NCI-H2029 (cell line): Measurements from ENCODE around the gene GSDME.
"Not testable (repeated sequence)": the region's sequence is repeated elsewhere in the genome, so short reads cannot be mapped to it uniquely, and the experiment has no call there.

ENCODE experiments used
- DNase-seq: peaks from one replicate; lab custom pipeline; 2025; lab: John Stamatoyannopoulos, UW

GSDME gene

DNA sequence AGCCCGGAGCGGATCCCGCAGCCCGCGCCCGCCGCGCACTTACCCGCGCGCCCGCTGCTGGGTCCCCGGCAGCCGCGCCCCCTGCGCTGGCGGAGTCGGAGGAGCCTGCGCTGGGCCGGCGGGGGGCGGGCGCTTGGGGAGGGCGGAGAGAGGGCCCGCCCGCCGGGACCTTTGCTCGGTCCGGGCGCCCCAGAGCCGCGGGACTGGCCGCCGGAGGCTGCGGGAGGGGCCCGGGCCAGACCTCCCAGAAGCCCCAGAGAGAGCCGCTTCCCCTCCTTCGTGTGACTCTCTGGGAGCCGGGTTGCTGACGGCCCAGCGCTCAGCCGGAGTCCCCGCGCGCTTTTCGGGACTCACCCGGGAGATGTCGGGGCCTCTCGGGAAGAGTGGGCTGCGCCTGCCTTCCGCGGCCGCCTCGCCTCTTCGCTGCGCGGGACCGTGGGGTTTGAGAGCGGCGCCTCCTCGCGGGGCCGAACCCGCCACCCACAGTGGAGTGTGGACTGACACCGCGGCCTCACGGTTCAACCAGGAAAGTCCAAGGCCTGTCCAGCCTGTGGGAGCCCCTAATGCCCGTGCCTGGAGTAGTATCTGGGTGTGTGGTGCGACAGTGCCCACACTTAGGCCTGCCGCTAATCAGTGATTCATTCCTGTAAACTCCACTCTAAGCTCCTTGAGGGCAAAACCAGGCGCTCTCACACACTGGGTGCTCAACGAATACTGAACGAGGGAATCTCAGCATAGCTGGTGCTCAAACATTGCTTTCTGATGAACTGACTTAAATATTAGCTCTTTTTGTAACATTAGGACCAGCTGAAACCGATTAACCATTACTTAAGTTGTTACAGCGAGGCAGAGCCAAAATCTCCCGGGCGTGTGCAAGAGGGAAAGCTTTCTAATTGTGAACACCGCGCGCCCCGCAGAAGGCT, at the start of gene GSDME:
GSDME (minus strand) TSS at position 112 of the 923 bp plus-strand sequence. CDS start 7,690 bp downstream, outside the sequence.
- no peak for DNase-seq

DNA sequence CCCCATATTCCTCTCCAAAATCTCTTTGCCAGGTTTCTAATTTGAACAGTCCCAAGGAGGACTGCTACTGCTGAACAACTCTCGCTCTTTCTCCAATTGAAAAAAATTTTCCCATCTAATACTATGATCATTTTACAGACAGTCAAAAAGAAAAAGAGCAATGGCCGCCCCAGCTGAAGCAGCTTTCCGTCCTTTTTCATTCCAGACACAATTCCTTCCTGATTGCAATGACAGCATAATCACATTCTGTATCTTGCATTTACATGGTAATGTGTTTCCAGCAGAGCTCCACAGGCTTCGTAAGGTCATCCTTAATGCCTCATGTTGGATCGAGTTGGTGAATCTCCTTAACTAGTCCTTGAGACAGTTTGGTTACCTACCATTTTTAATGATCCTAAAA, 45.0 kb upstream of the GSDME start:
- no peak for DNase-seq

DNA sequence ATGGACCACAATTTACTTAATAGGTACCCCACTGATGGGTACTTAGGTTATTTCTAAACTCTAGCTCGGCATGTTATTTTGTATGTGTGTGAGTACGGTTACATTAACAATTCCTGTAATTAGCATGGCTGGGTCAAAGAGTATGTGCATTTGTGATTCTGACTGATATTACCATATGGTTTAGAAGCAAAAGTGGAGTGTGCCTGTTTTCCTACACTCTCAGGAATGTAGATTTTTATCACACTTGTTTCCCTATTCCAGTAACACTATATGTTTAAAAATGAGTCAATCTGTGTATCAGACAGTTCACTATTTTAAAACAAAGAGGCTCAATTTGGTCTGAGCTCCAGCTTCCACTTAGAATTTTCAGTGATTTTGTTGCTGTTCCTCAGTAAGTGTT, 44.6 kb upstream of the GSDME start:
- DNase-seq = no peak

DNA sequence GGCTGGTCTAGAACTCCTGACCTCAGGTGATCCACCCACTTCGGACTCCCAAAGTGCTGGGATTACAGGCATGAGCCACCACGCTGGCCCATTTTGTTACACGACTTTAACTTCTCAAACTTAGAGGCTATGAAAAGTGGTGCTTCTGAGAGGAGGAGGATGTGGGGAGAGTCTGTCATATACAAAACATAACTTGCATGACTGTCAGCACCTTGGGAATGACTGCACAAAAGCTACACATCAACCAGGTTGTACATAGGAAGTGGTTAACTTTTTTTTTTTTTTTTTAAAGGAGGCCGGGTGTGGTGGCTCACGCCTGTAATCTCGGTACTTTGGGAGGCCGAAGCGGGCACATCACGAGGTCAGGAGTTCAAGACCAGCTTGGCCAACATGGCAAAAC, 43.4 kb upstream of the GSDME start:
- DNase-seq = no peak

DNA sequence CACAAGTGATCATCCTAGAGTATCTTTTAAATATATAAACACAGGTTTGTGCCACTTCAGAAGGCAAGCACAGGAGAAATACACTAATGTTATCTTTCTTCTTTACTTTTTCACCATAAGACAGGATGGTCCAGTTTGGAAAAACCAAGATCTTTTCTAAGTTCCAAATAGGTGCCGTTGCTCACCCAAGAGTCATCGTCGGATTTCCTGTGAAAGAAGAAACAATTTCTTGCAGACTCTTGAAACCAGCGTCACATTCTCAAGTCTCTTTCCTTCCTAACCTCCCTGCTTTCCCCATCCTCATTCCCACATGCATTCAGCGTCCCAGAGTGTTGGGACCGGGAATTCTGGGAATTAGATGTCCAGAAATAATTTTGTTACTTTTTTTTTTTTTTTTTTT, 42.8 kb upstream of the GSDME start:
- no peak for DNase-seq

DNA sequence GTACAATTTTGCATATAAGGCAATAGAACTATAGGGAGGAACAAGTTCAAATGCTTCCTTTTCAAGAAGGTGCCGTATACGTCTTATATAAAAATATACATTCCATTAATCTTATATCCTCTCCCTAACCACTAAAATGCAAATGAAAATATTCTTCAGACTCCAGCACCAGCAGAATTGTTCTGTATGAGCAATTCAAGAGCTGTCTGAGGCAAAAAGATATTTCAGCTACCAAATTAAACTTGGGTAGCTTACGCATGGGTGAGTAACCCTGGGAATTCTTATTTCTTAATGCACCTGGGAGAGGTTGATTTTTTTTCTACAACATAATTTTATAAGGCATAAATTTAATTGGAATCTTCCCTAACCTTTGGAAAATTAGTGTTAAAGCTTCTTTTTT, 42.2 kb upstream of the GSDME start:
- no peak for DNase-seq

DNA sequence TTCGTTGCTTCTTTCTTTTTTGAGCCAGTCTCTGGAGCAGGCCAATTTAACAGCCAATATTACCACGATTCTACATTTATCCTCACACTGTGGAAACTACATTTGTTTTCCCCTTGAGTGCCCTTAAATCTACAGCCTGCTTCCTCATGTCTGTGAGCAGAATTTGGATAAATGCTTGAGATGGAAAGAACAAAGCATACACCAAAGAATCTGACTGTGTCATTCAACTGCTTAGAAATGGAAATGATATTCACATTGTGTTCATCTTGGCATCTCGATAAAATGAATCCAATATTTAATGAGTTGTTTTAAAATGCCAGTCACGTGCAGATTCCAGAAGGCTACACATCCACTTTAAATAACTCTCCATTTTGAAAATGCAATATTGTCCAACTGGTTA, 41.0 kb upstream of the GSDME start:
- DNase-seq = no peak

DNA sequence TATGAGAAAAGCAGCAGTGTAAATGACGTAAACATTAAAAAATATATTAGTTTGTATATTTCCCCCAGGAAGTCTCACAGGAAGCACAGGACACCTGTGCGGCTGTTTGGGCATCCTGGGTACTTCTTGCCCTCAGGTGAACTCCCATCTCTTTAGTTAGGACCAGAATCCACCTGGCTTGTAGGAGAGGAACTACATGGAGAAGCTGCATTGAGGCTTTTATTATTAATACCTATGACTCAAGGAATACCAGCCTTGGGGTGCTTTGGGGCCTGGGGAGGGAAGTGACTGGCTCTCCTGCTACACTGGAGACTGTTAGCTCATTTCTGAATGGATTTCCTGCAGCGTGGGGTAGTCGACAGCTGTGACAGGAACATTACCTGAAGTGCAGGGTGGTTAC, 40.0 kb upstream of the GSDME start:
- no peak for DNase-seq

DNA sequence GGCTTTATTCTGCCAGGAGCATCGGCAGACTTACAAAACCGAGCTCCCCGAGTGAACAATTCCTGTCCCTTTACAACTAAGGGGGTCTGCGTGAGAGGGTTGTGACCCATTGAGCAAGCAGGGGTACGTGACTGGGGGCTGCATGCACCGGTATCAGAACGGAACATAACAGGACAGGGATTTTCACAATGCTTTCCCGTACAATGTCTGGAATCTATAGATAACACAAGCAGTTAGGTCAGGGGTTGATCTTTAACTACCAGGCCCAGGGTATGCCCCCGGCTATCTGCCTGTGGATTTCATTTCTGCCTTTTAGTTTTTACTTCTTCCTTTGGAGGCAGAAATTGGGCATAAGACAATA, 38.1 kb upstream of the GSDME start:
- no peak for DNase-seq

DNA sequence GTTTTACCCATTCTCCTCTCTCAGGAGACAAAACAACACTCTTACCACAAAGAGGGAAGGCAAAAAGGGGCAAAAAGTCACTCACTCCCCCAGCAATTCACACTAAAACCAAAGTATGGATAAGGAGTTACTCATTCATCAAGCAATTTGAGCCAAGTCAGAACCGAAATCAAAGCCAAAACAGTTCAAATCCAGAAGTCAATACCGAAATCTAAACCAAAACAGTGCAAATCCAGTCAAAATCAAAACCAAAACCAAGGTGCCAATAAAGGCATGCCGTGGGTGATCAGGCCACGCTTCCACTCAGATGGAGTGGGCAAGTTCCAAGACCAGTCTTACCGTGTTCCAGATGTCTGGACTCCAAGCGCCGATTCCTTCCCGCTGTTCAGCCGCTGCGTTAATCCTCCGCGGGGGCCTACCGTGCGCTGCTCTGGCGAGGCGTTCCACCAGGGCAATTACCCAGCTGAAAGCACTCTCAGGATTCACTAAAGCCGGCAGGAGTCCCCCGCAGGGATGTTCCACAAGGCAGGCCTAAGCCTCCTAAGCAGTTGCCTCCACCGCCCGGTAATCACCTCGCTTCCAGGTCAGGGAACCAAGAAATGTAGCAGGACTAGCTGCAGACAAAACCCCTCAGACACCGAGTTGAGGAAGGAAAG, 37.6 kb upstream of the GSDME start:
- DNase-seq = not testable (repeated sequence)

DNA sequence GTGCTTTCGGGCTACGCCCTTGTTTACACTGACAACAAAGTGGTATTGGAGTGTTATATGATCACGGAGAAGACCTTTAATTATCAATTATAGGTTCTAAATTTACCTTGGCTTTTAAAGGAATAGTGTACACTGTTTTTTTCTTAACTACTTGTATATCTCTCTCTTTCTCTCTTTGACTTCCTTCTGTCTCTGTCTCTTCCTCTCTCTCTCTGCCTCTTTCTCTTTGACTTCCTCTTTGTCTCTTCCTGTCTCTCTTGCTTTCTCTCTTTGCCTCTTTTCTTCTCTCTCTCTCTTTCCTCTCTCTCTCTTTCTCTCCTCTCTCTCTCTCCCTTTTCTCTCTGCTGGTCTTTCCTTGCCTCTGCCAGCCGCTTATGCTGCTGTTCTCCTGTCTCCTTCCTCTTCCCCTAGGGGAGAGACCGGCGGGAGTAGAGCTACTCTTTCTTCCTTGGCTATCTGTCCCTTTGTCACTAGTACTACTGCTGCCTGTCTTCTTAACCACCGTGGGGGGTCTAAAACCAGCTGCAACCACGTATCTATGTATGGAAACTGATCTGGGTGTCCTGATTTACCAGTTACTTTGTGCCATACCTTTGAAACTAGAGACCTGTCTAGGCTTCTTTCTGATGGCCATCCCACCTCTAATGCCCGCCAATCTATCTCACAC, 36.9 kb upstream of the GSDME start:
- DNase-seq = no peak

DNA sequence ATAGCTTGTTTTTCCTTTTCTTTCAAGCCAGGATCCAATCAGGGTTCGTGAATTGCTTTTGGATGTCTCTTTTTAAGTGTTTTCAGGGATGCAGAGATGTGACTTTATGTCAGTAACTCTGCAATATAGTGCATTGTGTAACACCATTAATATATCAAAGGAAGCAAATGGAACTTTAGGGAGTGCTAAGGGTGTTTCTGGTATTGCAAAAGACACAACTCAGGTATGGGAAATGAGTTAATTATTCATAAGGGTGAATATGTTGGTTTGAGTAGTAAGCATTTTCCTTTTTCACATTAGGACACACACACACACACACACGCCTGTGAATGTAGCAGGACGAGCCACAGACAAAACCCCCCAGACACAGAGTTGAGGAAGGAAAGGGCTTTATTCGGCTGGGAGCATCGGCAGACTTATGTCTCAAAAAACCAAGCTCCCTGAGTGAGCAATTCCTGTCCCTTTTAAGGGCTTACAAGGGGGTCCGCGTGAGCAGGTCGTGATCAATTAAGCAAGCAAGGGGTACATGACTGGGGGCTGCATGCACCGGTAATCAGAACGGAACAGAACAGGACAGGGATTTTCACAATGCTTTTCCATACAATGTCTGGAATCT, 31.8 kb upstream of the GSDME start:
- DNase-seq = no peak

DNA sequence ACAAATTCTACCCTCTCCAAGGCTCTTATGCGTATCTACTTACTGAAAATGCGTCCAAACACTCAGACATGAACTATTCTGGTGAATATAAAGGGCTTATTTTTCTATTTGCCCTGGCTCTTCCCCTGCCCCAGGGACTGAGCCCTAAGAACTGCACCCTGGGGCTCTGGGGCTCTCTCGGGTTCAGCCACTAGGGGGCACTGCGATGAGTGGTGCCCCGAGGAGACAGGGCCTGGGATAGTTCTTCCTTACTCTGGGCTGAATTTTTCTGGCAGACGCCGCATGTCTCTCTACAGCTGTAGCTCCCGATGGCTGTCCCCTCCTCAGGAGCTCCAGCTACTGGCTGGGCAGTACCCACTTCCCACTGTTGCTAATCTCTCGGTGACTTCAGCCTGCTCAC, 30.8 kb upstream of the GSDME start:
- DNase-seq = no peak

DNA sequence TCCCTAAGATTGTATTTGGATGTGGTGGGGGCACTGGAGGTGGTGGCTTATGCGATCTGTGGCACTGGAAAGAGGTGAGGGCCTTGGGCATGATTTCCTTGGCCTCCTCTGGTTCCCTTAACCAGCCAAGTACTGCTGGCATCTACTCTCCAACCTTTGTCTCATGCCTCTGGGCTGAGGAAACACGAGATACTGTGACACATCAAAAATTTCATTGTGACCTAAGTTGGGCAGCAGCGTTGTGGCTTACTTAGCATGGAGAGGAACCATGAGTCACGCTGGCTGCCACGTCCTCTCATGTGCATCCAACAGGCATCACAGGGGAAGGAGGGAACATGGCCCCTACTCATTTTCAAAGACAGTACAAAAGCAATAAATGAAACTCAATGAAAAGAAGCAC, 29.7 kb upstream of the GSDME start:
- no peak for DNase-seq

DNA sequence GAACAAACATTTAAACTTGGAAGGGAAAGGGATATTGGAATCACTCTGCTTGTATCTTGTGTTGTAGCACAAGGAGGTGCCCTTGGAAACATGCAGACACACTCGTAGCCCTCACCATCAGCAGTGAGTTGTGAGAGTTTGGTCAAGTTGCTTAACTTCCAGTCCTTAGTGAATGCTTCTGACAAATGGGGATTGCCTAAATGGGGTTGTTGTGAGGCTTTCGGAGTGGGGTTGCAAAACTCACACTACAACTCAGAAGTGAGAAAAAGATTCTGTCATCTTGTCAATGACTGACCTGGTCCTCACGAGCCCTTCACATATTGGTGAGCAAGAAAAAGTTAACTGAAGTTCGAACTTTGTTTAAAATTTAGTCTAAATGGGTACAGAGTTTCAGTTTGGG, 29.0 kb upstream of the GSDME start:
- DNase-seq = no peak

DNA sequence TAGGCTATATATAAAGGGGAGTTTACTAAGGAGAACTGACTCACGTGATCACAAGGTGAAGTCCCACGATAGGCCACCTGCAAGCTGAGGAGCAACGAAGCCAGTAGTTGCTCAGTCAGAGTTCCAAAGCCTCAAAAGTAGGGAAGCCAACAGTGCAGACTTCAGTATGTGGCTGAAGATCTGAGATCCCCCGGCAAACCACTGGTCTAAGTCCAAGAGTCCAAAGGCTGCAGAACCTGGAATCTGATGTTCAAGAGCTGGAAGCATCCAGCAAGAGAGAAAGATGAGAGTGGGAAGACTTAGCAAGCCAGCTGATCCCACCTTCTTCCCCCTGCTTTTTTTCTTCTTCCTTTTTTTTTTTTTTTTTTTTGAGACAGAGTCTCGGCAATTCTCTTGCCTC, 27.0 kb upstream of the GSDME start:
- no peak for DNase-seq

DNA sequence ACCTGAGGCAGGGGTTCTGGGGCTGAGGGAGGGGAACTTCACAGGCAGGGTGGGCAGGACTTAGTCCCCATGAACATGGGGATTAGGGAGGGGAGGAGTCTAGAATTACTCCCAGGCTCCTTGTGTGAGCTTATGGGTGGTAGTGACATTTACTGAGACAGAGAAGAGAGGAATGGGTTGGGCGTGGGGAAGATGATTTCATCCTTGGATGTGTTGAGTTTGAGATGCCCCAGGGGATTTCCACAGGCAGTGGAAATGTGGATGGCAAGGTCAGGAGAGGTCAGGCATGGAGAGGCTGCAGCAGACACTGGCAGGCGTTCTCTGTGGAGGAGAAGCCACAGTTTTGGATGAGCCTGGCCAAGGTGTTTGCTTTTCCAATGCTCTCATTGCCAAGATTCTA, 26.4 kb upstream of the GSDME start:
- no peak for DNase-seq

DNA sequence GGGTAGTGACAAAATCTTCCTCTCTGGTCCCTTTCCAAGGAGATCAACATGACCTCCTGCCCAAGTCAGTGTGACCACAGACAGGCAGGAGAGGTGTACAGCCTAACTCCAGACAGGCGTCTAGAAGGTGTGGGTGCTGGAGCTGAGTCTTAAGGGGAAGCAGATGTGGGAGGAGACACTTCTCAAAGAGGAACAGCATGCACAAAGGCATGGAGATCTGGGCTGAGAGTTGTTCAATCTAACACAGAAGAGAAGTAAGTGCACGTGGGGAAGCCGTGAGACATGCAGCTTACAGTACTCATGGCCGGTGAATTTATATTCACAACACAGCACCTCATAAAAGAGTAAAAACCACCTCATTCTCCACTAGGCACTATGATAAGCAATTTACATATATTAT, 23.8 kb upstream of the GSDME start:
- DNase-seq = no peak

DNA sequence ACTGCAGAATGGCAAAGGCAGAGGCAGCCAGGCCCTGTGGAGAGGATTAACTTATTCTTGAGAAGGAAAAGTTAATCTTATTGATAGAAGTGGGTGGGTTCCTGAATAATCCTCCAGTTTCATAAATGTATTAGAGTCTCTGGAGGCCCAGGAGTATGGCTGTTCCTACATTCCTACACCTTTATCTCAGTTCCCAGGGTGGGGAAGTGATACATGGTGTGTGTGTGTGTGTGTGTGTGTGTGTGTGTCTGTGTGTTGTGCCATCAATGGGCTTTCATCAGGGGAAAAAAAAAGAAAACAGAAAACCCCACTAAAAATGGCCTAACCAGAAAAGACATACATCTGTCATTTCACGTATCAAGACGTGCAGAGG, 22.0 kb upstream of the GSDME start:
- no peak for DNase-seq

DNA sequence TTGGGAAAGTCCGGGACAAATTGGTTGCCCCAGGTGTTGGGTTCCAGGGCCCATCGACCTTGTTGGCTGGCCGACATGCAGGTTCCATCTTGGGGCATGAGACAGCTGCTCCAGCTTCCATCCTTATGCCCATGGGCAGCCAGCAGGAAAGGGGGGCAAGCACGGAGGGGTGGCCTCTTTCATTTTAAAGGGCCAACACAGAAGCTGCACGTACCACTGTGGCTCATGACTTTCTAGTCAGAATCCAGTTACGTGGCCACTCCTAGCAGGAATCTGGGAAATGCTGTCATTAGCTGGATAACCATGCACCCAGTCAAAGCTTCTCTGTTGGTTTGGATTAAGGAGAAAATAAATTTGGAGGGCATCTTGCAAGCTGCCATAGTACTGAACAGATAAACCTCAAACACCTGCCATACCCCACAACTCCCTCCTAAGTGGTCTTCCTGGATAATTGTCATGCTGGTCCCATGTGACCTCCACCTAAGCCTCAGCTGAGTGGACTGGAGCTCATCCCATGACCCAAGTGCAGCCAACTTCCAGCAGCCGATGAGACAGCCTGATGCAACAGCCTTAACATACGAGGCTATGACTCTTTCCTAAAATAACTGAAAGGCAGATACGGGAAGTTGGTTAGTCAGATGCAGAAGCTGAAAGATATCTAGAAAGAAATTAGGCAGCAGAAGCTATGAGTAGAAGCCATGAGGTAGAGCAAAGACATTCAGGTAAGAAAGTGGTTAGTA, 21.4 kb upstream of the GSDME start:
- DNase-seq = no peak

DNA sequence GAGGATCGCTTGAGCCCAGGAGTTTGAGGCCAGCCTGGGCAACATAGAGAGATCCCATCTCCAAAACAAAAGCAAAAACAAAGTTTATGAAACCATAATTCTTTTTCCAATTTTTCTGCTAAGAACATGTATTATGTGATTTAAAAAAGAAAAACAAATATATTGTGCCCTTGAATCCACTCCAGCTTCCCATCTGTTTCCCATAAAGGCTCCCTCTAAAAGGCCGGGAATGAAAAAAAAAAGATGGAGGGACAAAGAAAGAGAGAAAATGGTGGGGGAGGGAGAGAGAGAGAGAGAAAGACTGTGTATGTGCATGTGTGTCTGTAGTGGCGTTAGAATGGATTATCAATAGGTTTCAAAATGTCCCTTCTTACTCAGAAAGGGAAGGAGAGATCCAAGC, 20.5 kb upstream of the GSDME start:
- DNase-seq = no peak

DNA sequence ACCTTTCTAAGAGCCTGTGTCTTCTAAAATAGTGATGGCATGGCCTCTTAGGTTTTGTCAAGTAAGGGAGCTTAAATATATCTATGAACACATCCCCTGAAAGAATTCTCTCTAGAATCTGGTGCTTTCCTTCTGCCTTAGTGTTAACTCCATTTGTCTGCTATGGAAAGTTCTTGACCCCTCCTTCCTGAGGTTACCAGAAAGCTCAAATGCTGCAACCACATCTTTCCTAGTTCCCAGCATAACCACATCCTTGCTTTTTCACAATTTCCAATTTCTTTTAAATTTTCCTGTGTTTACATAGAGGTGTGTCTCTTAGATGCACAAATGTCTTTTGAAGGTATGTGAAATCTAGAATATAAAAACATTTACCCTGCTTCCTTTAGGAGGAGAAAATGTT, 16.4 kb upstream of the GSDME start:
- no peak for DNase-seq
